ENCODE results near the gene RERG. TPM values are rescaled to one million over a fixed set of nuclear protein-coding genes. Genes with fewer than 3 reads are reported as not detected.

The RERG gene
- polyA plus RNA-seq, 3 donors = not detected

- Histone ChIP-seq H3K9ac (ENCODE audit: insufficient read depth, low read length, poor library complexity, severe bottlenecking) (no peak overlapping the region), H3K27me3 (ENCODE audit: control insufficient read depth in 2 of 2, insufficient read depth in 2 of 2, low read length in 2 of 2) (peaks cover 0 to 6% of the 10 kb centered on the region in 2 donors), H3K27ac (ENCODE audit: low read depth in 1 of 2, low read length in 2 of 2) (no peak overlapping the region), H3K4me3 (replicated peaks in 1 of 3; ENCODE audit: low read depth in 2 of 3, low read length in 3 of 3) (no peak overlapping the region), H3K36me3 (replicated peaks in 1 of 2; ENCODE audit: control insufficient read depth in 1 of 2, insufficient read depth in 2 of 2, low read length in 2 of 2) (no peaks in the 10 kb centered on the region), H4K20me1 (ENCODE audit: insufficient read depth, low read length) (no peaks in the 10 kb centered on the region), H3K9me3 (replicated peaks in 1 of 2; ENCODE audit: control insufficient read depth in 1 of 2, insufficient read depth in 1 of 2, low read length in 2 of 2) (no peaks in the 10 kb centered on the region), H3K4me1 (ENCODE audit: control insufficient read depth in 1 of 2, insufficient read depth in 2 of 2, low read length in 2 of 2) (no peaks in the 10 kb centered on the region), H3K79me2 (ENCODE audit: insufficient read depth, low read length) (no peaks in the 10 kb centered on the region), H2AFZ (ENCODE audit: insufficient read depth, low read depth, low read length, poor library complexity, severe bottlenecking) (no peak overlapping the region), H3K4me2 (replicated peaks; ENCODE audit: extremely low read depth, low read length, poor library complexity, severe bottlenecking) (no peak overlapping the region)
- no peak for DNase-seq
- H3K36me3 Mint-ChIP-seq = no peaks in the 10 kb centered on the region
- peaks cover 2 to 8% (median 6%) of the 10 kb centered on the region in 3 donors for H3K27me3 Mint-ChIP-seq (ENCODE audit: low read depth in 3 of 3)
- H3K4me1 Mint-ChIP-seq = no peaks in the 10 kb centered on the region
- no peak overlapping the region for H3K4me3 Mint-ChIP-seq
- no peaks in the 10 kb centered on the region for H3K9me3 Mint-ChIP-seq
- H3K27ac Mint-ChIP-seq = no peak overlapping the region
- TF ChIP-seq, protein P1, sequence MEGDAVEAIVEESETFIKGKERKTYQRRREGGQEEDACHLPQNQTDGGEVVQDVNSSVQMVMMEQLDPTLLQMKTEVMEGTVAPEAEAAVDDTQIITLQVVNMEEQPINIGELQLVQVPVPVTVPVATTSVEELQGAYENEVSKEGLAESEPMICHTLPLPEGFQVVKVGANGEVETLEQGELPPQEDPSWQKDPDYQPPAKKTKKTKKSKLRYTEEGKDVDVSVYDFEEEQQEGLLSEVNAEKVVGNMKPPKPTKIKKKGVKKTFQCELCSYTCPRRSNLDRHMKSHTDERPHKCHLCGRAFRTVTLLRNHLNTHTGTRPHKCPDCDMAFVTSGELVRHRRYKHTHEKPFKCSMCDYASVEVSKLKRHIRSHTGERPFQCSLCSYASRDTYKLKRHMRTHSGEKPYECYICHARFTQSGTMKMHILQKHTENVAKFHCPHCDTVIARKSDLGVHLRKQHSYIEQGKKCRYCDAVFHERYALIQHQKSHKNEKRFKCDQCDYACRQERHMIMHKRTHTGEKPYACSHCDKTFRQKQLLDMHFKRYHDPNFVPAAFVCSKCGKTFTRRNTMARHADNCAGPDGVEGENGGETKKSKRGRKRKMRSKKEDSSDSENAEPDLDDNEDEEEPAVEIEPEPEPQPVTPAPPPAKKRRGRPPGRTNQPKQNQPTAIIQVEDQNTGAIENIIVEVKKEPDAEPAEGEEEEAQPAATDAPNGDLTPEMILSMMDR (IDR thresholded peaks at IDR 0.05) = no peak
- intact Hi-C loops (cut with micrococcal nuclease) = no loop called here
- 100% methylated on average over 1 of the region's 2 CpGs for WGBS (ENCODE audit: insufficient coverage)
These were observed 8.3 kb downstream of the RERG start for GRCh38 chr12:15212930-15213329.

GRCh38 chr12:15209782-15210181 lies 11.4 kb downstream of the RERG start:
- TF ChIP-seq, protein P1 (IDR thresholded peaks at IDR 0.05) = no peak
- Mint-ChIP-seq H3K4me3 (no peak overlapping the region), H3K27ac (no peak overlapping the region), H3K27me3 (ENCODE audit: low read depth in 3 of 3) (peaks cover 2 to 3% (median 2%) of the 10 kb centered on the region in 3 donors), H3K9me3 (no peaks in the 10 kb centered on the region), H3K36me3 (no peaks in the 10 kb centered on the region), H3K4me1 (no peaks in the 10 kb centered on the region)
- Histone ChIP-seq H3K9me3 (replicated peaks in 1 of 2; ENCODE audit: control insufficient read depth in 1 of 2, insufficient read depth in 1 of 2, low read length in 2 of 2) (no peaks in the 10 kb centered on the region), H3K4me3 (replicated peaks in 1 of 3; ENCODE audit: low read depth in 2 of 3, low read length in 3 of 3) (no peak overlapping the region), H3K4me1 (ENCODE audit: control insufficient read depth in 1 of 2, insufficient read depth in 2 of 2, low read length in 2 of 2) (no peaks in the 10 kb centered on the region), H3K27ac (ENCODE audit: low read depth in 1 of 2, low read length in 2 of 2) (no peak overlapping the region), H2AFZ (ENCODE audit: insufficient read depth, low read depth, low read length, poor library complexity, severe bottlenecking) (no peak overlapping the region), H3K79me2 (ENCODE audit: insufficient read depth, low read length) (no peaks in the 10 kb centered on the region), H3K9ac (ENCODE audit: insufficient read depth, low read length, poor library complexity, severe bottlenecking) (no peak overlapping the region), H3K4me2 (replicated peaks; ENCODE audit: extremely low read depth, low read length, poor library complexity, severe bottlenecking) (no peak overlapping the region), H3K36me3 (replicated peaks in 1 of 2; ENCODE audit: control insufficient read depth in 1 of 2, insufficient read depth in 2 of 2, low read length in 2 of 2) (no peaks in the 10 kb centered on the region), H4K20me1 (ENCODE audit: insufficient read depth, low read length) (no peaks in the 10 kb centered on the region), H3K27me3 (ENCODE audit: control insufficient read depth in 2 of 2, insufficient read depth in 2 of 2, low read length in 2 of 2) (no peaks in the 10 kb centered on the region)
- intact Hi-C loops (cut with micrococcal nuclease) = no loop called here
- no peak for DNase-seq
- no CpG with 5 or more reads among the region's 1 CpG for WGBS (ENCODE audit: insufficient coverage)

Data from CD14-positive monocyte (primary cell).